PFSK-1 (cell line): ENCODE data around the gene LXN.

Source experiments
- FOXP2 ChIP-seq: optimal IDR thresholded peaks from 2 replicates; pipeline ENCODE3; 2011; ENCODE audit warnings: borderline replicate concordance, control low read depth, inconsistent platforms; ENCODE audit not compliant: insufficient read depth; ENCODE audit errors: extremely low read length, extremely low read depth
- POLR2AphosphoS5 ChIP-seq: IDR thresholded peaks from 2 replicates; pipeline ENCODE4 v1.6.1; 2012; ENCODE audit warnings: low read depth, mild to moderate bottlenecking, control low read depth, low read length, moderate library complexity
- SIN3A ChIP-seq: IDR thresholded peaks from 2 replicates; pipeline ENCODE4 v1.6.1; 2012; ENCODE audit warnings: mild to moderate bottlenecking, low read length, moderate library complexity, borderline replicate concordance; ENCODE audit not compliant: insufficient read depth
- TAF1 ChIP-seq: IDR thresholded peaks from 2 replicates; pipeline ENCODE4 v1.6.1; 2012; ENCODE audit warnings: low read length, control low read depth, borderline replicate concordance; ENCODE audit not compliant: insufficient read depth
- TF ChIP-seq, protein P1 (sequence below), 2 experiments: IDR thresholded peaks; 2 replicates each; pipeline versions ENCODE4 v1.6.1 to v1.8.0; 2011 to 2012; ENCODE audit warnings: low read depth in 2 of 2, low read length in 2 of 2, control low read depth in 1 of 2, inconsistent platforms in 1 of 2, mild to moderate bottlenecking in 1 of 2, moderate library complexity in 1 of 2; ENCODE audit not compliant: insufficient read depth in 1 of 2

The LXN gene

DNA sequence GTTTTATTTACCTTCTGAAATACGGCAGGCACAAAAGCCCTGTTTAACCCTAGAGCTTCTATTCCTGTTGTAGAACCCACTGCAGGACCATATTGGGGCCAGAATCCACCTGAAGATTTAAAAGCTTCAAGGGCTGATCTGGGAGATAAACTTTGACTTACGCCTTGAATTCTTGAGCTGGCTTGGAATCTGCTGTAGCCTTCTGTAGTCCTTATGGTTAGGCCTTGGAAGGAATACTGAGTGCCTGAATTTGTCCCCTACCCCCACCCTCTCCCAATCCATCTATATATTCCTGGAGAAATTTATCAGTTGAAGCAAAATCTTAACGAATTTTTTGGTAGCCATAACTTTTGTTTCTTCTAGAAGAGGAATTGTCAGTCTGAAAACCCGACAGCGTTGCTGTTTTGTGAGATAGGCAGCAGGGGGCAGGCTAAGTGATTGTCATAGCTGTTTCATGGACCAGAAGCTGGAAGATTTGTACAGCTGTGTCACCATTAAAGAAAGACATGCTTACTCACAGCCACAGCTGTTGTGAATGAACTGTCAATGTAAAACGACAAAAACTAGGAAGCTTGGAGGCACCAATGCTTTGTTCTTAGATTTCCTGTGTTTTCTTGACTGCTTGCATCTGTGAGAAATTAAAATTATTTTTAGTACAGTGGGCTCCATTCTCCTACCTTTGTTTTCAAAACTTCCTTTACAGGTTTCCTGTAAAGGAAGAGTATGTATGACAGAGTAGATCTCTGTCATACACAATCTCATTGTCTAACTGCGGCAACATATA, 12.8 kb downstream of the LXN start:
- TF ChIP-seq POLR2AphosphoS5: no peak
- no peak for TF ChIP-seq SIN3A
- TF ChIP-seq TAF1: no peak
- TF ChIP-seq FOXP2: no peak
- TF ChIP-seq, protein P1, sequence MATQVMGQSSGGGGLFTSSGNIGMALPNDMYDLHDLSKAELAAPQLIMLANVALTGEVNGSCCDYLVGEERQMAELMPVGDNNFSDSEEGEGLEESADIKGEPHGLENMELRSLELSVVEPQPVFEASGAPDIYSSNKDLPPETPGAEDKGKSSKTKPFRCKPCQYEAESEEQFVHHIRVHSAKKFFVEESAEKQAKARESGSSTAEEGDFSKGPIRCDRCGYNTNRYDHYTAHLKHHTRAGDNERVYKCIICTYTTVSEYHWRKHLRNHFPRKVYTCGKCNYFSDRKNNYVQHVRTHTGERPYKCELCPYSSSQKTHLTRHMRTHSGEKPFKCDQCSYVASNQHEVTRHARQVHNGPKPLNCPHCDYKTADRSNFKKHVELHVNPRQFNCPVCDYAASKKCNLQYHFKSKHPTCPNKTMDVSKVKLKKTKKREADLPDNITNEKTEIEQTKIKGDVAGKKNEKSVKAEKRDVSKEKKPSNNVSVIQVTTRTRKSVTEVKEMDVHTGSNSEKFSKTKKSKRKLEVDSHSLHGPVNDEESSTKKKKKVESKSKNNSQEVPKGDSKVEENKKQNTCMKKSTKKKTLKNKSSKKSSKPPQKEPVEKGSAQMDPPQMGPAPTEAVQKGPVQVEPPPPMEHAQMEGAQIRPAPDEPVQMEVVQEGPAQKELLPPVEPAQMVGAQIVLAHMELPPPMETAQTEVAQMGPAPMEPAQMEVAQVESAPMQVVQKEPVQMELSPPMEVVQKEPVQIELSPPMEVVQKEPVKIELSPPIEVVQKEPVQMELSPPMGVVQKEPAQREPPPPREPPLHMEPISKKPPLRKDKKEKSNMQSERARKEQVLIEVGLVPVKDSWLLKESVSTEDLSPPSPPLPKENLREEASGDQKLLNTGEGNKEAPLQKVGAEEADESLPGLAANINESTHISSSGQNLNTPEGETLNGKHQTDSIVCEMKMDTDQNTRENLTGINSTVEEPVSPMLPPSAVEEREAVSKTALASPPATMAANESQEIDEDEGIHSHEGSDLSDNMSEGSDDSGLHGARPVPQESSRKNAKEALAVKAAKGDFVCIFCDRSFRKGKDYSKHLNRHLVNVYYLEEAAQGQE (IDR thresholded peaks at IDR 0.05; ENCODE audit: insufficient read depth in 1 of 2, low read depth in 2 of 2, low read length in 2 of 2): no peak

DNA sequence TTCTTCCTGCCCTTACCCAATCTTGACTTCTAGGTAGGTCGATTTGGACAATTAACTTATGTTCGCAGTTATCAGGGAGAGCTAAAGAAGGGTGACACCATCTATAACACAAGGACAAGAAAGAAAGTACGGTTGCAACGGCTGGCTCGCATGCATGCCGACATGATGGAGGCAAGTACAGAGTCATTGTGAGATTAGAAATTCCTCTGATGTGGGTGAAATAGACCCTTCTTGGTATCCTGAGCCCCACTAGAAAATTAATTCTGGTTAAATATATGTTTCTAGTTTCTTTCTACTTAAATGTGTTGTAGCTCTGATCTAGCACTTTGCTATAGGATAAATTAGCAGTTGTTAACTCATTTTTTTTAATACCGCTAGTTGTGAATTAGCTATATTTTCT, 13.6 kb downstream of the LXN start:
- TF ChIP-seq POLR2AphosphoS5 (no peak), FOXP2 (no peak), TAF1 (no peak), SIN3A (no peak)
- TF ChIP-seq, protein P1 (IDR thresholded peaks at IDR 0.05; ENCODE audit: insufficient read depth in 1 of 2, low read depth in 2 of 2, low read length in 2 of 2): no peak

DNA sequence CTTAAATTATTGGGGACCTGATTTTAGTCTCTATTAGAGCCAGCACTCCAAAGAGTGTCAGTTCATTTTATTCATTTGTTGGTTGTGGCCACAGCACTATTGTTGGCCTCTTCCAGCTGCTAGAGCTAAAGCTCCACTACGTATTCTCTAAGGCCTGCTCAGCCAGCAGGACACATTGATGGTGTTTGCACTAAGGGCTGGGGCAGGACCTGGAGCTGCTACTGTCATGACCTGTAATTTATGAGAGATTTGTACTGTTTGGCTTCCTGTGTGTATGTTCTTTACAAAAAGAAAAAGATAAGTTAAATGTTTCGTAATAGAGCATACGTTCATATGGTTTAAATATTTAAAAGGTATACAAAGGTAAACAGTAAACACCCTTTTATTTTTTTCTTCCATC, 20.0 kb downstream of the LXN start:
- no peak for TF ChIP-seq TAF1
- no peak for TF ChIP-seq SIN3A
- no peak for TF ChIP-seq FOXP2
- TF ChIP-seq, protein P1 (IDR thresholded peaks at IDR 0.05; ENCODE audit: insufficient read depth in 1 of 2, low read depth in 2 of 2, low read length in 2 of 2): no peak
- TF ChIP-seq POLR2AphosphoS5: no peak

DNA sequence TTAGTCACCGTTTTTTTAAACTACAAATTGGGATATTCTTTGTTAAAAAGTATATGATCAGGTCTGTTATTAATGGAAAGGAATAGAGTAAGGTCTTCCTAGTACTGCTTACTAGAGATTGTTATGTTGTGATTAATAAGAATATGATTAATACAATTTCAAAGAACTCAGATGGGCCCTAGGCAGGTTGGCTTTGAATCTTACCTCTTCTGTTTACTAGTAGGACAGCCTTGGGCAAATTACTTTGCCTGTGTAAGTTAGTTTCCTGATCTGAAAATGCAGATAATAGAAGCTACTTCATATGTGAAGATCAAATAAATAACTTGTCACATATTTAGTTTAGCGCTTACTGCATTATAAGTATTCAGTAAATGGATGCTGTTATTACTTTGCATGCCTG, 21.3 kb downstream of the LXN start:
- TF ChIP-seq FOXP2 (no peak), POLR2AphosphoS5 (no peak), TAF1 (no peak), SIN3A (no peak)
- TF ChIP-seq, protein P1 (IDR thresholded peaks at IDR 0.05; ENCODE audit: insufficient read depth in 1 of 2, low read depth in 2 of 2, low read length in 2 of 2): no peak
